Activated CD4-positive, alpha-beta T cell treated with anti-CD3 and anti-CD28 coated beads for 36 hours (primary cell): ENCODE results near the gene SYT13. TPM values are rescaled to one million over a fixed set of nuclear protein-coding genes. Genes with fewer than 3 reads are reported as not detected.

Experiments
- ATAC-seq: fragments of 200-7000 bp; cut with Tn5 transposase; one replicate; pipeline ENCODE4 v1.10.0; 2021; ENCODE audit warnings: mild to moderate bottlenecking, moderate library complexity
- CTCF ChIA-PET: fragments of 350-600 bp; sonication (Branson Sonifier 250); formaldehyde crosslinking; loops from one replicate; lab custom pipeline; 2021; ENCODE audit warnings: antibody characterized with exemption; lab: Charles Lee
- POLR2A ChIA-PET: fragments of 350-600 bp; sonication (Branson Sonifier 250); formaldehyde crosslinking; loops from one replicate; lab custom pipeline; 2021; ENCODE audit warnings: antibody characterized with exemption, inconsistent platforms; lab: Charles Lee
- DNase-seq: peaks from one replicate; pipeline ENCODE4 v3.0.0-alpha.2; 2020
- H3K27ac Mint-ChIP-seq: one replicate; pipeline ENCODE4 v1.8.0; 2021; ENCODE audit warnings: mixed read lengths
- H3K27me3 Mint-ChIP-seq: one replicate; pipeline ENCODE4 v1.8.0; 2021; ENCODE audit warnings: mixed read lengths
- H3K36me3 Mint-ChIP-seq: one replicate; pipeline ENCODE4 v1.8.0; 2021; ENCODE audit warnings: low read depth, mixed read lengths
- H3K4me1 Mint-ChIP-seq: one replicate; pipeline ENCODE4 v1.8.0; 2021; ENCODE audit warnings: mixed read lengths
- H3K4me3 Mint-ChIP-seq: one replicate; pipeline ENCODE4 v1.8.0; 2021; ENCODE audit warnings: mild to moderate bottlenecking, moderate library complexity, mixed read lengths
- H3K9me3 Mint-ChIP-seq: one replicate; pipeline ENCODE4 v1.8.0; 2021; ENCODE audit warnings: low read depth, mixed read lengths
- intact Hi-C, 2 experiments: fragments of 100-400 bp; cut with DNase I in 1 of 2; cut with micrococcal nuclease in 1 of 2; formaldehyde crosslinking; loops; one replicate each; pipeline versions ENCODE4 v1.14.2 to v1.15.1; 2022 to 2024; cut with DNase I, micrococcal nuclease
- total RNA-seq, 2 experiments: library from RNA; stranded (reverse); gene quantifications; one replicate each; pipeline ENCODE4 v1.2.3, GENCODE V29; 2021

Gene SYT13
- total RNA-seq, 2 experiments from 2014 or later = not detected

- CTCF ChIA-PET = interaction anchor here (0.7 to 1.0 kb wide), 4 partner anchors 8 to 126 kb away, joined by 3 to 4 read pairs (median 4); no protein-coding TSS in a partner anchor
- intact Hi-C loops = loop anchor here in 1 of 2 experiments (5.0 kb wide), 1 partner anchor 53 kb away; no protein-coding TSS in a partner anchor
- ATAC-seq = no peak
- Mint-ChIP-seq H3K9me3 (no peaks in the 10 kb centered on the region), H3K27me3 (no peaks in the 10 kb centered on the region), H3K27ac (no peak overlapping the region), H3K36me3 (peaks cover 6% of the 10 kb centered on the region), H3K4me3 (no peak overlapping the region), H3K4me1 (no peaks in the 10 kb centered on the region)
- no peak for DNase-seq
- POLR2A ChIA-PET = interaction anchor here (0.6 kb wide), 1 partner anchor 722 kb away, joined by 4 read pairs; no protein-coding TSS in a partner anchor
Measured at GRCh38 chr11:45229401-45230020, 56.6 kb downstream of the SYT13 start.

GRCh38 chr11:45227836-45228235, 58.3 kb downstream of the SYT13 start:
- POLR2A ChIA-PET = no interaction called here
- intact Hi-C loops = no loop called here
- CTCF ChIA-PET = interaction anchor here (0.6 kb wide), 1 partner anchor 117 kb away, joined by 3 read pairs; no protein-coding TSS in a partner anchor
- no peaks in the 10 kb centered on the region for H3K4me1 Mint-ChIP-seq
- no peaks in the 10 kb centered on the region for H3K27me3 Mint-ChIP-seq
- no peaks in the 10 kb centered on the region for H3K9me3 Mint-ChIP-seq
- H3K4me3 Mint-ChIP-seq = no peak overlapping the region
- H3K36me3 Mint-ChIP-seq = peaks cover 6% of the 10 kb centered on the region
- ATAC-seq (no peak), DNase-seq (no peak)
- H3K27ac Mint-ChIP-seq = no peak overlapping the region

- H3K4me1 Mint-ChIP-seq = no peaks in the 10 kb centered on the region
- H3K27me3 Mint-ChIP-seq = no peaks in the 10 kb centered on the region
- ChIA-PET POLR2A (no interaction called here), CTCF (no interaction called here)
- intact Hi-C loops = no loop called here
- peaks cover 6% of the 10 kb centered on the region for H3K36me3 Mint-ChIP-seq
- H3K4me3 Mint-ChIP-seq = no peak overlapping the region
- DNase-seq (no peak), ATAC-seq (no peak)
- H3K27ac Mint-ChIP-seq = no peak overlapping the region
- H3K9me3 Mint-ChIP-seq = no peaks in the 10 kb centered on the region
Measured at GRCh38 chr11:45226901-45227300, 59.2 kb downstream of the SYT13 start.

- Mint-ChIP-seq H3K27me3 (no peaks in the 10 kb centered on the region), H3K9me3 (no peaks in the 10 kb centered on the region), H3K4me1 (no peaks in the 10 kb centered on the region), H3K27ac (no peak overlapping the region), H3K4me3 (no peak overlapping the region), H3K36me3 (peaks cover 6% of the 10 kb centered on the region)
- CTCF ChIA-PET = no interaction called here
- DNase-seq (no peak), ATAC-seq (no peak)
- POLR2A ChIA-PET = no interaction called here
- intact Hi-C loops = no loop called here
Measured at GRCh38 chr11:45225961-45226871, 59.9 kb downstream of the SYT13 start.

GRCh38 chr11:45225277-45225676, 60.9 kb downstream of the SYT13 start:
- peaks cover 6% of the 10 kb centered on the region for H3K36me3 Mint-ChIP-seq
- H3K4me3 Mint-ChIP-seq = no peak overlapping the region
- ChIA-PET CTCF (interaction anchor here (1.0 kb wide), 1 partner anchor 636 kb away, joined by 4 read pairs; no protein-coding TSS in a partner anchor), POLR2A (no interaction called here)
- DNase-seq (no peak), ATAC-seq (no peak)
- no peaks in the 10 kb centered on the region for H3K4me1 Mint-ChIP-seq
- no peaks in the 10 kb centered on the region for H3K9me3 Mint-ChIP-seq
- no peaks in the 10 kb centered on the region for H3K27me3 Mint-ChIP-seq
- intact Hi-C loops = no loop called here
- no peak overlapping the region for H3K27ac Mint-ChIP-seq

GRCh38 chr11:45224766-45225165, 61.4 kb downstream of the SYT13 start:
- H3K27ac Mint-ChIP-seq = no peak overlapping the region

GRCh38 chr11:45223496-45223895, 62.6 kb downstream of the SYT13 start:
- intact Hi-C loops = no loop called here
- Mint-ChIP-seq H3K4me3 (no peak overlapping the region), H3K27ac (no peak overlapping the region), H3K27me3 (no peaks in the 10 kb centered on the region), H3K36me3 (peaks cover 6% of the 10 kb centered on the region), H3K9me3 (no peaks in the 10 kb centered on the region), H3K4me1 (no peaks in the 10 kb centered on the region)
- ATAC-seq = no peak
- CTCF ChIA-PET = no interaction called here
- no peak for DNase-seq
- POLR2A ChIA-PET = no interaction called here

More at GRCh38 chr11:45224766-45225165, 61.4 kb downstream of the SYT13 start:
- POLR2A ChIA-PET = no interaction called here
- intact Hi-C loops = no loop called here
- no peaks in the 10 kb centered on the region for H3K4me1 Mint-ChIP-seq
- H3K27me3 Mint-ChIP-seq = no peaks in the 10 kb centered on the region
- CTCF ChIA-PET = interaction anchor here (1.0 kb wide), 1 partner anchor 637 kb away, joined by 4 read pairs; no protein-coding TSS in a partner anchor
- no peaks in the 10 kb centered on the region for H3K9me3 Mint-ChIP-seq
- no peak for ATAC-seq
- peaks cover 6% of the 10 kb centered on the region for H3K36me3 Mint-ChIP-seq
- no peak for DNase-seq
- H3K4me3 Mint-ChIP-seq = no peak overlapping the region

- Mint-ChIP-seq H3K4me1 (no peaks in the 10 kb centered on the region), H3K27ac (no peak overlapping the region), H3K36me3 (no peaks in the 10 kb centered on the region), H3K4me3 (no peak overlapping the region), H3K9me3 (no peaks in the 10 kb centered on the region), H3K27me3 (no peaks in the 10 kb centered on the region)
- ChIA-PET POLR2A (no interaction called here), CTCF (no interaction called here)
- intact Hi-C loops = no loop called here
- DNase-seq = no peak
- ATAC-seq = no peak
Measured at GRCh38 chr11:45219411-45219810, 66.7 kb downstream of the SYT13 start.

- no peaks in the 10 kb centered on the region for H3K27me3 Mint-ChIP-seq
- ChIA-PET CTCF (no interaction called here), POLR2A (no interaction called here)
- no peaks in the 10 kb centered on the region for H3K9me3 Mint-ChIP-seq
- no peak overlapping the region for H3K4me3 Mint-ChIP-seq
- intact Hi-C loops = no loop called here
- DNase-seq (no peak), ATAC-seq (no peak)
- H3K4me1 Mint-ChIP-seq = no peaks in the 10 kb centered on the region
- H3K36me3 Mint-ChIP-seq = no peaks in the 10 kb centered on the region
- H3K27ac Mint-ChIP-seq = no peak overlapping the region
Measured at GRCh38 chr11:45218705-45219104, 67.4 kb downstream of the SYT13 start.

- H3K4me1 Mint-ChIP-seq = no peaks in the 10 kb centered on the region
- DNase-seq (no peak), ATAC-seq (no peak)
- H3K27ac Mint-ChIP-seq = no peak overlapping the region
- H3K4me3 Mint-ChIP-seq = no peak overlapping the region
- H3K9me3 Mint-ChIP-seq = no peaks in the 10 kb centered on the region
- POLR2A ChIA-PET = no interaction called here
- no peaks in the 10 kb centered on the region for H3K36me3 Mint-ChIP-seq
- H3K27me3 Mint-ChIP-seq = no peaks in the 10 kb centered on the region
- intact Hi-C loops = no loop called here
- CTCF ChIA-PET = no interaction called here
Measured at GRCh38 chr11:45217991-45218390, 68.2 kb downstream of the SYT13 start.

GRCh38 chr11:45216901-45217300, 69.2 kb downstream of the SYT13 start:
- POLR2A ChIA-PET = no interaction called here
- no peaks in the 10 kb centered on the region for H3K4me1 Mint-ChIP-seq
- DNase-seq (no peak), ATAC-seq (no peak)
- H3K27me3 Mint-ChIP-seq = no peaks in the 10 kb centered on the region
- intact Hi-C loops = no loop called here
- CTCF ChIA-PET = interaction anchor here (1.4 kb wide), 1 partner anchor 107 kb away, joined by 5 read pairs; no protein-coding TSS in a partner anchor
- H3K36me3 Mint-ChIP-seq = no peaks in the 10 kb centered on the region
- H3K27ac Mint-ChIP-seq = no peak overlapping the region
- H3K9me3 Mint-ChIP-seq = no peaks in the 10 kb centered on the region
- H3K4me3 Mint-ChIP-seq = no peak overlapping the region
